ENCODE data around the gene CPEB4.

- no peak for TF ChIP-seq CTCF (IDR thresholded peaks at IDR 0.05; ENCODE audit: insufficient read depth, low read length, poor library complexity, severe bottlenecking)
- TF ChIP-seq EZH2phosphoT487 (conservative IDR thresholded peaks at IDR 0.05; ENCODE audit: low read length): no peak
These were observed 26.1 kb upstream of the CPEB4 start for GRCh38 chr5:173862047-173862477.

All from SU-DHL-6 (cell line).